NOMO-1 (cell line): ENCODE measurements around the gene NATD1.

Source experiments
- DNase-seq, 2 experiments: peaks; one replicate each; lab custom pipeline; 2025; ENCODE audit not compliant: unreplicated experiment in 2 of 2; lab: John Stamatoyannopoulos, UW

Gene NATD1

DNA sequence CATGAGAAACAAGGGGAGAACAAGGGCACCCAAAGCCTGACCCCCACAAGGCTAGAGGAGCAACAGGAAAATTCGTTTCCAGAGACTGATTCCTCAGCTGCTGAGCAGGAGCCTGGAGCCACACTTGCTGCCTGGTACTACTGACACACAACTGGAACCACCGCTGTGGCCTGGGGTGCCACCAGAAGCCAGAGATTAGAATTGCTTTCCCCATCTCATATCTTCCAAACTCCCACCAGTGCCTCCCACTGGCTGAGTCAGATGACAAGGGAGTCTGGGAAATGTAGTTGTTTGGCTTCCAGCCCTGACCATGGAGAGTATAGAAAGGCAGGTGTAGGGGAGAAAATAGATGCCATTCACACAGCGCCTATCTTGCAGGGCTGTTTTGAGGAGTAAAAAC is 35.1 kb downstream of the NATD1 start:
- no peak for DNase-seq

DNA sequence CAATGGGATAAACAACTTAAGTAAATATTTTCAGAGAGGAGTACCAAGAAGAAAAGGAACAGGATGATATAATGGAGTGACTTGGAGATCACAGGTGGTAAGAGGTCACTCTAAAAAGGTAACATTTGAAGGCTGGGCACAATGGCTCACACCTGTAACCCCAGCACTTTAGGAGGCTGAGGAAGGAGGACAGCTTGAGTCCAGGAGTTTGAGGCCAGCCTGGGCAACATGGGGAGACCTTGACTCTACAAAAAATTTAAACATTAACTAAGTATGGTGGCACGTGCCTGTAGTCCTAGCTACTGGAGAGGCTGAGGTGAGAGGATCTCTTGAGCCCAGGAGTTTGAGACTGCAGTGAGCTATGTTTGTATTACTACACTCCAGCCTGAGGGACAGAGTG is 35.9 kb downstream of the NATD1 start:
- DNase-seq: no peak

DNA sequence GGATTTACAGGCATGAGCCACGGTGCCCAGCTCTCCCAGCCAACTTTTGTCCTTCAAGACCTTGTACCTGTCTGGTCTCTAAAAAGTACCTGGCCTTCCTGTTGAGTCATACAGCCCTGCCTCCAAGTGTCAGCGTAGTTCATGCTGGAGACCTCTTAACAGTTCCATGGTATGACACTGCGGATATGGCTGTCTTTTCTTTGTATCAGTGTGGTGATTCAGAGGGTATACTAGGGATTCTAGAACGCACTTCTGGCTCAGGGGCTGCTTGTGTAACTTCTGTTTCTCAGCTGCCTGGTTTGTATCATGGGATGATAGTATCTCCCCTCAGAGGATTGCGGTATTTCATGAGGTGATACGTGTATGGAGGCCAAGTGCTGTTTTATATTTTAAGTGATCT is 37.3 kb downstream of the NATD1 start:
- DNase-seq: no peak

DNA sequence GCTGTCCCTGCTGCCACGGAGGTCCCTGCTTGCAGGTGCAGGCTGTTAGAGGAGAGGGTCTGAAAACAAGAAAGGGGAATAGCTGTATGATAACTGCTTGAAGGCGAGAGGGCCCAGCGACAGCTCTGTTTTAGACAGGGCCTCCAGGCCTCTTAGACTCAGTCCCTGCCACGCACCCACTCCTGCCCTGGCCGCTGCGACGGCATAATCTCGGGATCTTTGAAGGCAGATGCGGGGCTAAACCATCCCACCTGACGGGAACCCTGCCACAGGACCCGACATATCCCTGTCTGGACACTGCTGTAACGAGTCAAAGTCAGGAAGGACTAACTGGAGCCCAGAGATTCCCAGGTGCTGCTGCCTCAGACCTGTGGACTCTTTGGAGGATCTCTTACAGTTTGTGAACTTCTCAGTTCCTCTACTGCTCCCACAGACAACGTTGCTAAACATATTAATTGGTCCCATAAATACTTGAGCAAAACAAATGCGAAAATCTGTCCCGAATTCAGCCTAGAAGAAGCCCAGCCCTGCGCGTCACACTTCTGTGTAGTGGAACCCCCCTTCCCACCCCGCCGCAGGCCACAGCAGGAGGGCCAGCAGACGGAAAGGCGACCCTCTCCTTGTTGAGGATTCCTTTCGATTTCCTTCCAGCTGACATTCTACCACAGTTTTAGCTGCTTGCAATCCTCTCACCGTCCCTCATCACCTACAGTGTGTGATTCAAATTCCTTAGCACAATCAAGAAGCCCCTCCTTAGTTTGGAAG is 38.3 kb downstream of the NATD1 start:
- DNase-seq: peak in 1 of 2 experiments; percentile 44

DNA sequence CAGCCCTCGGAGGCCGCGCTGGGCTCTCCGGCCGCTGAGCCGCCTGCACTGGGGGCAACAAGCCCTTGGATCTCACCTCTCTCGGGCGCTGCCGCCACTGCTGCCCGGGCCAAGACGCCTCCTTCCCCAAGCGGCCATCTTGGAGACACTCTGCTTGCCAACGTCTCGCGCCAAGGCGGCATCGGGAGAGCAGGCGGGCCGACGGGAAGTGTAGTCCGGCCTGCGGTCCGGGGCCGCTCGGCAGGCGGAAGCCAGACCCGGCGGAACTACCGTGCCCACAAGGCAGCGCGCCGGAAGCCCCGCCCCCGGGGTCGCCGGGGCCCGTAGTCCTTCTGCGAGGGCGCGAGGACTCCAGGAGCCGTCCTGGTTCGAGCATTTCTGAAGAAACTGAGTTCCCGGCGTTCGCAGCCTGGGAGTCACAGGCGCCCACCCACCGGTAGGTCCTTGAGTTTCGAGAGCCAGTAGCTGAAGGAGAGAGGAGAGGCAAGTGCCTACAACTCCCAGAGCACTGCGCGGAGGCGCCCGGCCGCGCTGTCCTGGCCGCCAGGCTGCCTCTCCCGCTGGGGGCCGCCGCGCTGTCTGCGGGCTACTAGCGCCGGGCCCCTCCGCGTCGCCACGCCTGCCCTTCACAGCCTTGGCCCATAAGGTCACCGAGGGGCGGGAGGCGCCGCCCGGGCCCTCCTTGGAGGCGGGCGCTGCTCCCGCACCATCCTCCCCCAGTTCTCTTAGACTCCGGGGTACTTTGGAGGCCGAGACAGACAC is 39.0 kb downstream of the NATD1 start, which contains the start of gene TMEM11:
TSS of gene TMEM11 (minus strand) at position 147 of the 762 bp plus-strand sequence. CDS start at position 138, 9 bp downstream.
- DNase-seq: peak; percentile 94 to 96

DNA sequence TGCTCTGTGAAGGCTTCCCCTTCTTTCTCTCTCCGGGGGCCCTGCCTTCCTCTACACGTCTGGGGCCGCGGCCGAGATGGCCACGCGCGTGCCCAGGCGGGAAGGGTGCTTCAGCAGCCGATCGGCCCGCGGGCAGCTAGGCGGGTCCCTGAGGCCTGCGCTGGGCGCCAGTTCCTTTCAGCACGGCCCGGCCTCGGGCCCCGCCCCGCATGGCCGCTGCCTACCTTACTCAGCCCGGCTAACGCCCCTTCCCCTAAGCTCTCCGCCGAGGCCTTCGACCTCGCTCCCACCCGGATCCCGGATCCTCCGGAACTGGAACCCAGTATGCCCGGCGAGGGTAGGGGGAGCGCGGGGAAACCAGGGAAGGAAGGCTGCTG is 39.6 kb downstream of the NATD1 start:
- peak in 1 of 2 experiments; percentile 25 for DNase-seq

DNA sequence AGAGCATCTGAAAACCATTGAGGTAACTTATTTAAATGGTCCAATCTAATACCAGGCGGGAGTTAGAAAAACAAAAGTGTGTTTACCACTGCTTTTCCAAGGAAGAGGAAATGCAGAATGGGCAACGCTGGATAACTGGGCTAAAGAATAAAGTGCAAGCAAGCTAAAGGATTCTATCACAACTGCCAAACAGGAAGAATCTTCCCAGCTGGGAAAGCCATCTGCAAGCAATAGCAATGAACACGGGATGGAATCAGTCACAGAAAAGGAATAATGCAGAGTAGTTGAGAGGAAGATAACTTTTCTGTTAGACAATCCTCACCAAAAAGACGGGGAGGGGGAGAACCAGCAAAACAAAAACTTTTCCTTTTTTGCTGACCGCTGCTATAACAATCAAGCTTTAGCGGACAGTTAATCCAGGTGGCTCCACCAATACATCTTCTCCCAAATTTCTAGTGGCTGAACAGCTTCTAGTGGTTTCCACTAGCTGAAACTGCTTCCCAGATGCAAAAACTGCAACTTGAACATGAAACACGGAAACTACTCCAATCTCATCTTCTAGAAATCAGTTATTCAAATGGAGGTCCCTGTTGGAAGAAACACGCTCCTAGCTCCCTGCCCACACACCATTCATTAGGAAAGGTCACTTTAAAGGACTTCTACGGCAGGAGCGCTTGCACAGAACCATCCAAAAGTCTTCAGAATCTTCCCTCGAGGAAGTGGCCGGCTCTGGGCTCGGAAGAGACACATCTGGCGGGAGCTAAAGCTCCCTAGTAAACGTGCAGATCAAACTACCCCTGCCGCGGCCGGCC is 40.2 kb downstream of the NATD1 start:
- DNase-seq: peak in 1 of 2 experiments; percentile 18

DNA sequence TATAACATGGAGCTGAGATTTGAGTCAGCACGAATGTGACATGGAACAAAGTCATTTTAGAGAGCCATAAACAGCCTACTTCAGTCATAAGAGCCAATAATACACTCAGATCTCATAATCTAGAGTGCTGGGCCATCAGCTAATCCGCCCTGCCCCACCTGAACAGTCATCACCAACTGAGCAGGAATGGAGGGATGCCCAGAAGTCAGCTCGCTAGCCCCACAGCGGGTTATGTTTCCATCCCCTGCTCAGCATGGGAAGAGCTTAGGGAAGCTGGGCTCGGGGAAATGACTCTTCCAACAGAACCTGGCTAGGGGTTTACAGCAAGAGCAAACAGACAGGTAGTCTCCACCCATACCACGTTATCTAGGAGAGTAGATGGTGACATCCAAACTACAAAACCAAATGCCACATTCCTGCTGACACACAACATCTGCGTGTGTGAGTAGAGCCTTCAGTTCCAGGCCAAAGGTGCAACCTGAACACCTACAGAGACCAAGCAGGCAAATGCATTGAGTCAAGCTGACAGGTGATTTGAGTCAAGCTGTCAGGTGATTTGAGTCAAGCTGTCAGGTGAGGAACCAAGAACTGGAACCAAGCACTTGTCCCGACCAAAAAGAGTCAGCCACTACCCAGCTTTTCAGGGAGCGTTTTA is 41.3 kb downstream of the NATD1 start:
- no peak for DNase-seq

DNA sequence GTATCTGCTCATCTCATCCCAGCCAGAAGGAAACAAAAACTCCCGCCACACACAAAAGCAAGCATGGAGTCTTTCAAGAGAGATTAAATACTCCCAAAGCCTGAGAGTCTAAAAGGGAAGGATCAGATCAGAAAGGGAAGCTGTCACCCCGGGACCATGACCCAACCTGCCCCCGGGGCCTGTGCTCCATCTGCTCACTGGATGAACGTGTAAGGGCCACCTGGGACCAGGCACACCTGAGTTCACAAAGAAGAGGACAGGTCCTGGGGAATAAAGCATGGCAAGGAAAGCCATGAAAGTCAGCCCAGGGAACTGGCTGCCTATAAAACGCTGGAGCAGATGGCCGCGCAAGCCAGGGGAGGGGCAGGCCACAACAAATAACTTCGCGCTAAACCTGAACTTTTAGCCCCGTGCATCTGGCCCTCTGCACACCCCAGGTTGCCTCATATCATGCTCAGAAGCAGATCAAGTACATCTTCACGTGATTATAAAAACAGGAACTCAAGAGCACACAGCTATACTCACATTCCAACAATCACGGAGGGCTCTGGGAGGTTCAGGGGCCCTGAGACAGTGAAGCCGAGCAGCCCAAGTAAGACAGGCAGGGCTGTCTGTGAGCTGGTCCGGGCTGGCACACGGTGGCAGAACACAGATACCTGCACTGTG is 42.7 kb downstream of the NATD1 start:
- DNase-seq: peak; percentile 80

DNA sequence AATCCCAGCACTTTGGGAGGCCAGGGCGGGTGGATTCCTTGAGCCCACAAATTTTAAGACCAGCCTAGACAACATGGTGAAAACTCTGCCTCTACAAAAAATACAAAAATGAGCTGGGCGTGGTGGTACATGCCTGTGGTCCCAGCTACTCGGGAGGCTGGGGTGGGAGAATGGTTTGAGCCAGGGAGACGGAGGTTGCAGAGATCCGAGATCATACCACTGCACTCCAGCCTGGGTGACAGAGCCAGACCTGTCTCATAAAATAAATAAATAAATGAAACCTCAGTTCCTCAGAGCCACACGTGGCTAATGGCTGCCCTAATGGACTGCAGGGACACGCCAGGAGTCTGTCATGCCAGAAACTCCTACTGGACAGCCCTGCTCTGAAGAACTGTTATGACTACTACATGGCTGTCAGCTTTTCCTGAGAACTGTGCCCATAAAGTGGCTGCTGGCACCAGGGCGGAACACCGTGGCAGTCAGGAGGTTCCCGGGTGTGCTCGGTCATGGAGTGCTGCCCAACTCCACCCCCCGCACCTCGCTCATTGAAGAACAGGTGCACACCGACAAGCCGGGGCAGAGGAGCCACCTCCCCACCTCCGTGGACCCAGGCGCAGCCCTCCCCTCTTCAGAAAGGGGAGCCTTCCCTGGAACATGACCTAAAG is 43.6 kb downstream of the NATD1 start:
- DNase-seq: no peak

DNA sequence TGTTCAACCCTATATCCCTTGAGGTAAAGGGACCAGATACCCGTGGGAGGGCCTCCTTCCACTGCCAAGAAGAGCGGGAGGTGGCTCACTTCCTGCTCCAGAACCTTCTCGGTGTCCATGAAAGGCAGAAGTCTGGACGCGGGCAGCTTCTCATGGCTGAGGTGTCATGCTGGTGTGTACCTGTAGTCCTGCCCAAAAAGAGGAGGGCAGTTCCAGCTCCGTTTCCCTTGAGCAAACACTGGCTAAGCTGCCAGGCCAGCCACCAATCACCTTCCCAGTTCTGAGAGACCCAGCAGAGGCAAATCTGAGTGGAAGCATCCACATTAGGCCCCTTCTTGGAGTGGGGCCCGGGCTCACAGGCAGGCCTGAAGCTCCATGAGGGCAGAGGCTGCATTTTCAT is 44.9 kb downstream of the NATD1 start:
- DNase-seq: no peak

DNA sequence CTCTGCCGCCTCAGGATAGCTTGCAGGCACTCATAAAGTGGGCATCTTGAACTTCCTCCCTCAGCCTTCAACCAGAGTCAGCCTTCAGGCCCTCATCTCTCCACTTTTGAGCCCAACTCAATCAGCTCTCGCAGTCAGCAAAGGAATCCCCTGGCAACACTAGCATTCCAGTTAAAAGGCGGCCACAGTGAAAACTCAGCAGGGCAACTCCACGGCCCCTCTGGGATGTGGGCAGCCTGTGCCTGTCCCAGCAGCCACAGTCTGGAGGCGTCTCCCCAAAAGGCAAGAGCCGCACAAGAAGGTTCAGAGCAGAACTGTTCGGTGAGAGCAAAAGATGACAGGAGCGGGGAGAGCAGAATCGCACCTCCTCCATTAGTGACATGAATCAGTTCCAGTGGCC is 48.3 kb downstream of the NATD1 start:
- DNase-seq: no peak

DNA sequence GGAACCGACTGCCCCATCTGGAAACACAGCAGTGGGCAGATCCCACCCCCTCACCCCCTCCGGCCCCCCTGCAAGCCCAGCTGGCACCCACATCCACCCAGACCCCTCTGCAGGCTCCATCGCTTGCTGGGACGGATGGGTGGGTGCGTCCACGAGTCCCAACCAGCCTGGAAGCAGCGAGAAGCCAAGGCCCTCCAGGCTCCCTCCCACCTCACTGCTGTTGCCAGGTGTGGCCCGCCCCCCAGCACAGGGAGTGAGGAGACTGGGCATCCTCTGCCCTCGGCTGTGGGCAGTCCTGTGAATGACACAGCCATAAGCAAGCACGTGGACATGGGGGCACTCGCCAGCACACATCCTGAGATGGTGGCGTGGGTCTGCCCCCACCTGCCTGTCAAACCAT is 50.7 kb downstream of the NATD1 start:
- DNase-seq: no peak

DNA sequence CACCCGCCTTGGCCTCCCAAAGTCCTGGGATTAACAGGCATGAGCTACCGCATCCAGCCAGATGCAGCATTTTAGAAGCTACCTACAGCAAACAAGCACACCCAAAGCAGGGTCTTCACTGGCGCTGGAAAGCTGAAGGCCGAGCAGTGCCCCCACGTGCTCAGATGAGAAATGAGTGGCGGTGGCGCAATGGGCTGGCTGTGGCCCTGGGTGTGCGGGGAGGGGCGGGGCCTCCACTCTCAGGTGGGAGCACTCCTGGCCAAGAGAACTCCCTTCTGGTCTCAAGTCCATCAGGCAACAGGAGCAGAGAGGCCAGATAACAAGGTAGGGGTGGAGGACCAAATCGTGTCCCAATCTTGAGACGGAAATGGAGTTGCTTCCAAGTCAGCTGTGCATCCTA is 51.3 kb downstream of the NATD1 start:
- DNase-seq: no peak

DNA sequence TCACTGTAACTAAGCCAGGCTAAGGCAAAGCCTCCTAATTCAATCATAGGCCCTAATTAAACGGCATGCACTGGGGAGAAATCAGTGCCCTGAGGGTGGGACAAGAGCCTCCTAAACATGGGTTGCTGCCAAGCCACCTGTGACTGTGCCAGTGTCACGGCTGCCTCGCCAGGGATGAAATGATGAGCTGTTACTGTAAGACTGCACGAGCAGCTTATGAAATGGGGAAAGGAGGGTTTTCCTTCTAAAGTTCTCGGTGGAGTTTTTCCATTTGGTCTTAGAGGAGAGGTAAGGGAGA is 52.0 kb downstream of the NATD1 start:
- DNase-seq: no peak

DNA sequence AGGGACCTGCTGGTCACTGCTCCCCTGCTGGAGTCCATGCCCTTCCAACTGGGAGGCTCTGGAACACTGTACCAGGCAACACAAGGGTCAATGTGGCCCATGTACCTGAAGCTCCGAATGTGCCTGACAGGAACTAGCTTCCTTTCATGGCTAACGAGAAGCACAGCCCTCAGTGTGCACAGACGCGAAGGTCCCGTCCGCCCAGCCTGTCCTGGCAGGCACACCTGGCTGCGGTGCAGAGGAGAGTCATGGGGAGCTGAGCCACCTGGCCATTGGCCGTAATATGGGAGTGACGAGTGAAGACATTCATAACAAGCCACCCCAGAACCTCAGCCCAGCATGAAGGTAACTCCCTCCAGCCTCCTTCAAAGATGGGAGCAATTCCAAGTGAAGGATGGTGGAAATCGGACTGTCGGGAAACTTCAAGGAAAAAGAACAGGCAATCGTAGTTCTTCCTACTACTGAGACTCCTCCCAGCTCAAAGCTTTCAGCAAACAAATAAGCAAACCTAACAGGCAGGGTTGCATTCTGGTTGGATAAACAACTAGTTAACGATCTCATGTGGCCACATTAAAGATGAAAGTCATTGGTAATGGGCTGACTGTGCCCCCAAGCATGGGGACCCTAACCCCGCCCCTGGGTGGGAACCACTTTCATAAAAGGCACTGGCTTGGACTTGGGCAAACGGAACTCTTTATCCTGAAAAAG is 52.5 kb downstream of the NATD1 start:
- DNase-seq: no peak

DNA sequence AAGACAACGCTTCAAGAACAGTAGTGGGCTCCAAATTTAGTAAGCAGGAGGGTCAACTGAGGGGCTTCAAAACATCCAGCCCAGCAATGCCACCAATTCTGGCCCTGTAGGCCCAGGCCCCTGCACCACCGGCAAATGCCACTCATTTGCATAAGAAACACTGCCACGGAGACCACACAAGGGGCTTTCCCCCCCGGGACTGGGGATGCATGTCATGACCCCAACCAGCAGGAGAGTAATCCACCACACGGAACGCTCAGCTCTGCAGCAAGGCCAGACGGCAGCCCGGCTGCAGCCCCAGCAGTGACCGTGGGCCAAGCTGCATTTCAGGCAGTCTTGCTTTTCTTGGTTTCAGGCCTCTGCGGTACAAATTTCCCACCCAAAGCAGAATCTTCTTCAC is 53.4 kb downstream of the NATD1 start:
- DNase-seq: no peak

DNA sequence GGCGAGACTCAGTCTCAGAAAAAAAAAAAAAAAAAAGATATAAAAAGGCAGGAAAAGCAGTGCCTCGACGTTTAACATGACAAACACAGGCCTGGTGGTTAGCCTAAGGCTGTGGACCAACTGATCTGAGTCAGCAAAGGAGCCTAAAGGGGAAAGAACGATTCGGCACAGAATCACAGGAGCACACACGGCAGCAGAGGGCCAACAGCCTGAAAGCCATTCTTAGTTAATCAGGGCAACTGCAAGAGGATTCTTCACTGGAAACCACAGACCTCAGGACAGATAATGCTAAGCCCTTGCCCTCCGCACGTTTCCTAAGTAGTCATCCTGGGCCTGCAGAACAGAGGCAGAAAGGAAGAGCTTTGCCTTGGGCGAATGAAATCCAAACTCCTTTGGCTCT is 53.9 kb downstream of the NATD1 start:
- DNase-seq: no peak

DNA sequence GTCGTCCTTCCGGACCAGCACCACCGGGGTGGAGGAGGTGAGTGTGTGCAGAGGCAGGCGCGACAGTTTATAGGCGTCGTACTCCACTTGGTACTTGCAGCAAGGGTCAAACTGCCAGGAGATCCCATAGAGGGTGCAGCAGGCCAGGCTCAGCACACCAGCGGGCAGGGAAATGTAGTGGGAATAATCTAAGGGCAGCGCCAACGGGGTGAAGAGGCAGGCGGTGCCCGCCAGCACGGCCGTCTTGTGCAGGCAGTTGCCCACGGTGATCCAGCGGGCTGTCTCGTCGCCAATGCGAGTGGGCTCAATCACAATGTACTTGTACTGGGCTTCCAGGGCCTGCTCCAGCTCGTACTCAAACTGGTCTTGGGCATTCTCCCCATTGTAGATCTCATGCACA is 54.8 kb downstream of the NATD1 start:
- DNase-seq: no peak
